Activated T-cell treated with anti-CD3 and anti-CD28 coated beads, Interleukin-2, amount 50 U/mL, for 72 hours (primary cell): ENCODE data around the gene ZMYND8. TPM values are rescaled to one million over a fixed set of nuclear protein-coding genes. Genes with fewer than 3 reads are reported as not detected.
"Not testable (repeated sequence)": the region's sequence is repeated elsewhere in the genome, so short reads cannot be mapped to it uniquely, and the experiment has no call there.

Source experiments
- ATAC-seq, 2 donors: fragments of 150-1000 bp; cut with Tn5 transposase; replicated peaks in 1 of 2; 2 replicates each; pipeline ENCODE4 v1.10.0; 2021; ENCODE audit warnings: moderate library complexity in 2 of 2, mild to moderate bottlenecking in 1 of 2
- DNase-seq, 2 donors: peaks; one replicate each; pipeline ENCODE4 v3.0.0; 2021 to 2022; ENCODE audit warnings: mixed read lengths in 1 of 2
- H3K27ac Mint-ChIP-seq: one replicate; pipeline ENCODE4 v1.8.0; 2022; ENCODE audit warnings: mild to moderate bottlenecking, moderate library complexity, mixed read lengths
- H3K27me3 Mint-ChIP-seq: one replicate; pipeline ENCODE4 v1.8.0; 2022; ENCODE audit warnings: low read depth, mixed read lengths
- H3K36me3 Mint-ChIP-seq, 2 donors: one replicate each; pipeline ENCODE4 v1.8.0; 2022; ENCODE audit warnings: mixed read lengths in 2 of 2, mild to moderate bottlenecking in 1 of 2; ENCODE audit not compliant: insufficient read depth in 2 of 2
- H3K4me1 Mint-ChIP-seq: one replicate; pipeline ENCODE4 v1.8.0; 2022; ENCODE audit warnings: low read depth, mixed read lengths
- H3K4me3 Mint-ChIP-seq, 2 donors: one replicate each; pipeline ENCODE4 v1.8.0; 2022; ENCODE audit warnings: mild to moderate bottlenecking in 2 of 2, mixed read lengths in 2 of 2, moderate library complexity in 2 of 2
- H3K9me3 Mint-ChIP-seq, 2 donors: one replicate each; pipeline ENCODE4 v1.8.0; 2022; ENCODE audit warnings: mixed read lengths in 2 of 2
- total RNA-seq, 2 donors: library from RNA; stranded (reverse); gene quantifications; one replicate each; pipeline ENCODE4 v1.2.3, GENCODE V29; 2022

Gene ZMYND8
- total RNA-seq, 2 donors from 2014 or later = 34.3 to 40.1 TPM

GRCh38 chr20:47382746-47383415, 26.4 kb upstream of the ZMYND8 start:
- ATAC-seq = peak in 1 of 2 donors; percentile 48
- Mint-ChIP-seq H3K27ac (no peak overlapping the region), H3K36me3 (peaks cover 0 to 1% of the 10 kb centered on the region in 2 donors), H3K4me1 (peaks cover 32% of the 10 kb centered on the region), H3K9me3 (no peaks in the 10 kb centered on the region), H3K27me3 (no peaks in the 10 kb centered on the region), H3K4me3 (no peak overlapping the region)
- DNase-seq = no peak

GRCh38 chr20:47380481-47380880, 24.0 kb upstream of the ZMYND8 start:
- no peaks in the 10 kb centered on the region for H3K9me3 Mint-ChIP-seq
- H3K4me1 Mint-ChIP-seq = peaks cover 32% of the 10 kb centered on the region
- H3K36me3 Mint-ChIP-seq = no peaks in the 10 kb centered on the region
- H3K27me3 Mint-ChIP-seq = no peaks in the 10 kb centered on the region
- no peak overlapping the region for H3K4me3 Mint-ChIP-seq
- H3K27ac Mint-ChIP-seq = no peak overlapping the region
- peak; percentile 62 to 66 for ATAC-seq
- no peak for DNase-seq

GRCh38 chr20:47379433-47380150, 23.1 kb upstream of the ZMYND8 start:
- Mint-ChIP-seq H3K36me3 (no peaks in the 10 kb centered on the region), H3K27ac (no peak overlapping the region), H3K4me3 (no peak overlapping the region), H3K4me1 (peaks cover 30% of the 10 kb centered on the region), H3K9me3 (no peaks in the 10 kb centered on the region), H3K27me3 (no peaks in the 10 kb centered on the region)
- ATAC-seq (no peak), DNase-seq (no peak)

GRCh38 chr20:47377122-47377722, 20.7 kb upstream of the ZMYND8 start:
- no peaks in the 10 kb centered on the region for H3K36me3 Mint-ChIP-seq
- no peak overlapping the region for H3K4me3 Mint-ChIP-seq
- peak overlapping the region; percentile 34 for H3K27ac Mint-ChIP-seq
- ATAC-seq (no peak), DNase-seq (no peak)
- no peaks in the 10 kb centered on the region for H3K27me3 Mint-ChIP-seq
- no peaks in the 10 kb centered on the region for H3K9me3 Mint-ChIP-seq
- H3K4me1 Mint-ChIP-seq = peaks cover 13% of the 10 kb centered on the region

- H3K4me3 Mint-ChIP-seq, H3K27ac Mint-ChIP-seq, DNase-seq, H3K36me3 Mint-ChIP-seq, ATAC-seq, H3K9me3 Mint-ChIP-seq, H3K27me3 Mint-ChIP-seq: not testable (repeated sequence)
- H3K4me1 Mint-ChIP-seq = peaks cover 11% of the 10 kb centered on the region
Measured at GRCh38 chr20:47376096-47376643, 19.7 kb upstream of the ZMYND8 start.

GRCh38 chr20:47374121-47374520, 17.6 kb upstream of the ZMYND8 start:
- not testable (repeated sequence) for H3K4me3 Mint-ChIP-seq, H3K27ac Mint-ChIP-seq, H3K4me1 Mint-ChIP-seq, ATAC-seq, DNase-seq, H3K9me3 Mint-ChIP-seq, H3K27me3 Mint-ChIP-seq, H3K36me3 Mint-ChIP-seq

GRCh38 chr20:47373206-47373733, 16.8 kb upstream of the ZMYND8 start:
- no peaks in the 10 kb centered on the region for H3K36me3 Mint-ChIP-seq
- no peaks in the 10 kb centered on the region for H3K9me3 Mint-ChIP-seq
- no peaks in the 10 kb centered on the region for H3K4me1 Mint-ChIP-seq
- H3K27me3 Mint-ChIP-seq = no peaks in the 10 kb centered on the region
- ATAC-seq (no peak), DNase-seq (no peak)
- no peak overlapping the region for H3K4me3 Mint-ChIP-seq
- no peak overlapping the region for H3K27ac Mint-ChIP-seq

- Mint-ChIP-seq H3K27me3 (no peaks in the 10 kb centered on the region), H3K27ac (no peak overlapping the region), H3K9me3 (no peaks in the 10 kb centered on the region), H3K4me1 (no peaks in the 10 kb centered on the region), H3K4me3 (no peak overlapping the region), H3K36me3 (no peaks in the 10 kb centered on the region)
- ATAC-seq (no peak), DNase-seq (no peak)
Measured at GRCh38 chr20:47370850-47371782, 14.6 kb upstream of the ZMYND8 start.

- Mint-ChIP-seq H3K27me3 (no peaks in the 10 kb centered on the region), H3K9me3 (no peaks in the 10 kb centered on the region), H3K27ac (no peak overlapping the region), H3K4me3 (no peak overlapping the region), H3K4me1 (peaks cover 2% of the 10 kb centered on the region), H3K36me3 (no peaks in the 10 kb centered on the region)
- DNase-seq (no peak), ATAC-seq (no peak)
Measured at GRCh38 chr20:47370214-47370613, 13.7 kb upstream of the ZMYND8 start.

GRCh38 chr20:47368301-47368700, 11.8 kb upstream of the ZMYND8 start:
- Mint-ChIP-seq H3K9me3 (no peaks in the 10 kb centered on the region), H3K36me3 (no peaks in the 10 kb centered on the region), H3K4me1 (peaks cover 7% of the 10 kb centered on the region), H3K27me3 (no peaks in the 10 kb centered on the region), H3K4me3 (no peak overlapping the region), H3K27ac (peak overlapping the region; percentile 13)
- DNase-seq (no peak), ATAC-seq (no peak)

GRCh38 chr20:47366301-47366700, 9.8 kb upstream of the ZMYND8 start:
- H3K27me3 Mint-ChIP-seq, ATAC-seq, H3K4me3 Mint-ChIP-seq, H3K27ac Mint-ChIP-seq, H3K4me1 Mint-ChIP-seq, H3K9me3 Mint-ChIP-seq, DNase-seq, H3K36me3 Mint-ChIP-seq: not testable (repeated sequence)

GRCh38 chr20:47365023-47365764, 8.7 kb upstream of the ZMYND8 start:
- Mint-ChIP-seq H3K27me3 (no peaks in the 10 kb centered on the region), H3K4me3 (no peak overlapping the region), H3K36me3 (no peaks in the 10 kb centered on the region), H3K9me3 (no peaks in the 10 kb centered on the region), H3K4me1 (peaks cover 7% of the 10 kb centered on the region), H3K27ac (no peak overlapping the region)
- DNase-seq = no peak
- no peak for ATAC-seq
